Stimulated activated CD8-positive, alpha-beta memory T cell treated with anti-CD3 and anti-CD28 coated beads, Interleukin-4, amount 100 ng/mL, for 1 hour (primary cell): ENCODE results near the gene FAM181B.

Experiments
- DNase-seq, 2 donors: peaks; one replicate each; pipeline ENCODE4 v3.0.0-alpha.2; 2020; ENCODE audit warnings: low read depth in 2 of 2, low spot score in 1 of 2

The FAM181B gene

DNA sequence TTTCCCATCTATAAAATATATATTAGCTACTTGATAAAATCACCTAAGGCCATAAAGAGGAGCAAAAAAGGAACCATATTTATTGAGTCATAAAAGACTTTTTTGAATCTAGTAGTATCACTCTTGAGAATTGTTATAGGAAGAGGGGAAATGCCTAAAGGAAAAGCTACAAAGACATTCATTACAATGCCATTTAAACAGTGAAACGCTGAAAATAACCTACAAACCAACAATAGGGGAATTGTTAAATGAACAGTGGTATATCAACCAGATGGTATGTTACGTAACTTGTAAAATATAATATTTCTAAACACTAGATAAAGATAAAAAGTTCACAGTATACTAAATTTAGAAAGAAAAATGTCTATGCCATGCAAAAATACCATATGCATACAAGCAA lies 47.5 kb downstream of the FAM181B start:
- DNase-seq = no peak

GRCh38 chr11:82683029-82683428 lies 50.6 kb downstream of the FAM181B start:
- DNase-seq = no peak

DNA sequence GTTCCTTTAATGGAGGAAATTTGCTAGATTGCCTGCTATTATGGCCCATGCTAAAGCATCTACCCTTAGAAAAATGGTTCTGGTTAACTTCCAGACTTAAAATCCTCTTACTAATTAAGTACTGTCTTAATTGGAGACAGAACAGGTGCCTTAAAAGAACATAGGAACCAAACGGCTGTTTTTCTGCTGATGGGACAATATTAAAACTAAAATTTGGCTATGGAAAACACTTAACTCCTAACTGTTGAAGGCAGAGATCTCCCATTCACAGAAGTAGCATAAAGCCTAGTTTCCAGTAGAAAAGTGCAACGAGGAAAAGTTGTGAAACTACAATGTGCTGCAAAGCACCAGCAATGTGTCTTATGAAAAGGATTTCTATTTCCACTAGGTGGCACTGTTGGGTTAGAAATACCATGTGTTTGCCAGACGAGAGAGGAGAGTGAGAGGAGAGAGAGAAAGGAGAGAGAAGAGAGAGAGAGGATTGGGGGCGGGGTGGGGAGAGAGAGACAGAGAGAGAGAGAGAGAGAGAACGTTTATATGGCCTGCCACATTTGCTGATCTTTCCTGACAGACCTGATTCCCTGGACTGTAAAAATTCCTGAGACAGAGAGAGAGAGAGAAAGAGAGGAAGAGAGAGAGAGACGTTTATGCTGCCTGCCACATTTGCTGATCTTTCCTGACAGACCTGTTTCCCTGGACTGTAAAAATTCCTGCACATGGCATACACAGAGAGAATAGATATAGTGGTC lies 51.5 kb downstream of the FAM181B start:
- no peak for DNase-seq

DNA sequence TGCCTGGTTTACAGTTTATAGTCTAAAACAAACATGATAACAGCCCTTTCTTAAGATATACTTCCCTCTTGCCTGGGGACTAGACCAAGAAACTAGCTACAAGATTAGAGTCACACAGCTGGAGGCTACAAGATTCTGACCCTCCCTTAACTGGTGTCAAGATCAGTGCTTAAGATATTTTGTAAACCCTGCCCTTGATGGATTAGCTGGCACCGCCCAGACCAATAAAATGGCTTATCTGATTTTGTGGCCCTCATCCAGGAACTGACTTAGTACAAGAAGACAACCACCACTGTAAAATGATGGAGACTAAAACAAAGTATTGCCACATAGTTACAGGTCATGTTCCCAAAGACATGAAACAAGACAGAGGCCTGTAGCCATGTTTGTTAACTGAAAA lies 53.4 kb downstream of the FAM181B start:
- DNase-seq = no peak
